NCI-H446 (cell line): ENCODE data around the gene KCTD19.
"Not testable (repeated sequence)": the region's sequence is repeated elsewhere in the genome, so short reads cannot be mapped to it uniquely, and the experiment has no call there.

Experiments used
- DNase-seq, 2 experiments: peaks; one replicate each; lab custom pipeline; 2025; lab: John Stamatoyannopoulos, UW

The KCTD19 gene

GRCh38 chr16:67326472-67327309, at the start of gene KCTD19, which contains the start of gene LRRC36:
TSS of gene KCTD19 (minus strand) at chr16:67326741. CDS start at chr16:67326707, 34 bp downstream.
TSS of gene LRRC36 (plus strand) at chr16:67326815. CDS start at chr16:67326863, 48 bp downstream.
- peak in 1 of 2 experiments; percentile 34 for DNase-seq

GRCh38 chr16:67376012-67376411, 49.5 kb upstream of the KCTD19 start:
- not testable (repeated sequence) for DNase-seq

DNA sequence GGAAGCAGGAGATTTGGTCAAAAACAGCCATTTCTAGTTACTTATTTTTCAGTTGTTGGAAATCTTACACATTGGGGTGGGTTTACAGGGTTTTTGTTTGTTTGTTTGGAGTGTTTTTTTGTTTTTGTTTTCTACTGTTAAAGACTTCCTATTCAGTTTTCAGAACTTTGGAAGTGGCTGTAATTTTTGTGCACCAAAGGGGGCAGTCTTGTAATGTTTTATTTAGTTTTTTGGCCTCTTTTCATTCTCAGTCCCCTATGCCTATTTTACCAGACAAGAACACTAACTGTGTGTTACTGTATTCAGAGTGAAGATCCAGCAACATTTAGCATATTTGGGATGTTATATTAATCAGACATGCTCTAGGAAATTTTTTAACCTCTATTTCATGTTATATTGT, 46.1 kb upstream of the KCTD19 start:
- peak in 1 of 2 experiments; percentile 21 for DNase-seq

- no peak for DNase-seq
Observed at GRCh38 chr16:67370661-67371060, 44.1 kb upstream of the KCTD19 start.

GRCh38 chr16:67364600-67365235, 38.2 kb upstream of the KCTD19 start:
- DNase-seq = no peak

- DNase-seq = no peak
Observed at GRCh38 chr16:67361038-67361437, 34.5 kb upstream of the KCTD19 start.

DNA sequence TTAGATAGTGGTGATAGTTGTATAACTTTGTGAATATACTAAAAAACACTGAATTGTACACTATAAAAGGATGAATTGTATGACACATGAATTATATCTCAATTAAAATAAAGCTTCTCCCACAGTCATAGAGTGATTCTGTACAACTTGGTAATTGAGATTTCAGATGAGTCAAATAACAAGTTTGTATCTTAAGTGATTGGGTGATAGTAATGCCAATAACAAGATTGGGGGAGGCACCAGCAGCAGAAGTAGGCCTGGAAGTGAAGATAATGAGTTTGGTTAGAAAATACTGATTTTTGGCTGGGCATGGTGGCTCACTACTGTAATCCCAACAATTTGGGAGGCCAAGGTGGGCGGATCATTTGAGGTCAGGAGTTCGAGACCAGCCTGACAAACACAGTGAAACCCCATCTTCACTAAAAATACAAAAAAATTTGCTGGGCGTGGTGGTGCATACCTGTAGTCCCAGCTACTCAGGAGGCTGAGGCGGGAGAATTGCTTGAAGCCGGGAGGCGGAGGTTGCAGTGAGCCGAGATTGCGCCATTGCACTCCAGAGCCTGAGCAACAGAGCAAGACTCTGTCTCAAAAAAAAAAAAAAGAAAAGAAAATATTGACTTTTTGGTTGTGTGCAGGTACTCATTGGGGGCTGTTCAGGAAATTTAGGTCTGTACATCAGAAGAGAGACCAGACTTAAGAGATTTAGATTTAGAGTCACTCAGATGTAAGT, 33.2 kb upstream of the KCTD19 start:
- not testable (repeated sequence) for DNase-seq

- no peak for DNase-seq
Observed at GRCh38 chr16:67357561-67357960, 31.0 kb upstream of the KCTD19 start.

- no peak for DNase-seq
Observed at GRCh38 chr16:67356396-67356795, 29.9 kb upstream of the KCTD19 start.

DNA sequence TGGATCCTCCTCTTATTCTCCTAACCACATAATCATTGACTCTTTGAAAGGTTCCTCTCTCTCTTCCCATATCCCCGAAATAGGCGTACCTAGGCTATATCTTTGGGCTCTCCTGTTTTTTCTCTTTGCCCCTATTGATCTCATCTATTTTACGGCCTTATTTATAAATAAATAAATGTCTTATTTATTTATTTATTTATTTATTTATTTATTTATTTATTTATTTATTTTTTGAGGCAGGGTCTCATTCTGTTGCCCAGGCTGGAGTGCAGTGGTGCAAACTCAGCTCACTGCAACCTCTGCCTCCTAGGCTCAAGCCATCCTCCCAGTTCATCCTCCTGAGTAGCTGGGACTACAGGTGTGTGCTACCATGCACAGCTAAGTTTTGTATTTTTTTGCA, 25.9 kb upstream of the KCTD19 start:
- not testable (repeated sequence) for DNase-seq

DNA sequence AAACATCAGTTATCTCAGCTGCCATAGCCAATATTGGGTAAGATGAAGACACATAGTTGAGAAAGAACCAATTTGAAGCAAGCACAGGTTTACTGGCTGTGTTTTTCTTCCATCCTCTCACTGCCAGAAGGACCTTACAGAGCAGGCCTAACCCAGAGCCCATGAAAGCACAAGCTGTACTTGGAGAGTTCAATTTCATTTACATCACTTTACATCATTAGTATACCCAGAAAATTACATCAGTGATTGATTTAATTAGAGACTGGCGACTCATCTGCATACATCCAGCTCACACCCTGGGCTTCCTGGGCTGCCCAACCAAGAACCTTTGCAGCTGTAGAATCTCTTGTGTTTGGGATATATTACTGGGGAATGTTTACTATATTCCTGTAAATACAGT, 23.8 kb upstream of the KCTD19 start:
- no peak for DNase-seq

GRCh38 chr16:67349172-67349571, 22.6 kb upstream of the KCTD19 start:
- peak in 1 of 2 experiments; percentile 8 for DNase-seq

- no peak for DNase-seq
Observed at GRCh38 chr16:67346341-67346740, 19.8 kb upstream of the KCTD19 start.

DNA sequence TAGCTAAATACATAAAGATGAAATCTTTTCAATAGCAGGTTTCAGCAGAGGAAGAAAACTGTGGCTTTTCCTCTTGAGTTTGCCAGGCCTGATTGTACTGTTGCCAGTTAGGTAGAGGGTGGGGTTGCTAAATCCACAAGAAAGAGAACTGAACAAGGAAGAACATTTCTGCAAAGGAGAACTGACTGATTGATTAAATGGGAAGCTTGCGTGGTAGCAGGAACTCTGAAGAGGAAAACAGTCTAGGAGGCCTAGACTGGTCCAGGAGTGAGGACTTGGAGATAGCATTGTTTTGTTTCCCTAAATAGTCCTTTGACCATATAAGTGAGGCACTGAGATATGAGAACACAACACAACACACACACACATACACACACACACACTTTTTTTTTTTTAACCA, 18.9 kb upstream of the KCTD19 start:
- DNase-seq = no peak

GRCh38 chr16:67342616-67343015, 16.1 kb upstream of the KCTD19 start:
- no peak for DNase-seq

DNA sequence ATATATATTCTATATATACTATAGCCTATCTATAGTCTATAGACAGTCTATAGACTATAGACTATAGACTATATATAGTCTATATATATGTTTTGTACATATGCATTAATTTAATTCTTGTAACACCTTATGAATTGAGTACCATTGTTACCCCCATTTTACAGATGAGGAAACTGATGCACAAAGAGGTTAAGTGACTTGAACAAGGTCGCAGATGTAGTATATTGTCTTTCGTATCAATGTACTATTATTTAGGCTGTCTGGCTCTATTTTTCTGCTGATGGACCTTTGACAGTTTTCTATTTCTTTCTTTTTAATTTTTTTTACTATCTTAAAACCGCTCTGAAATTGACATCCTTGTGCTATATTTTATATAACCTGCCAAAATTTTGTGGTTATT, 14.7 kb upstream of the KCTD19 start:
- no peak for DNase-seq

DNA sequence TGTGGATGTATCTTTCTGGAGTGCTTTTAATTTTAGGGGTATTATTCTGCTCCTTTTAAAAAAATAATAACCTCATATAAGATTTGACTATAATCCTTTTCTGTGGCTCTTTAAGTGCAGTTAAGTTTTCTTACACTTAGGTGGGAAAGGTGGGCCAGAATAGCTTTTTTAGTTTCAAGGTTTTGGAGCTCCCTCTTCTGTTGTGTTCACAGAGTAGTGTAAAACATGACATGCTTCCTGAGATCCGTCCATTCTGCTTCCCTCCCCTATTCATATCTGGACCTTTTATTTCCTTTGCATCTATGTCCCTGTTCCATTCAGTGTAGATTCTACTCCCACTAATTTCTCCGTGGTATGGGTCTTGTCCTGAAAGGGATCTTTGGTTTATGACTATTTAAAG, 12.9 kb upstream of the KCTD19 start:
- DNase-seq = no peak

DNA sequence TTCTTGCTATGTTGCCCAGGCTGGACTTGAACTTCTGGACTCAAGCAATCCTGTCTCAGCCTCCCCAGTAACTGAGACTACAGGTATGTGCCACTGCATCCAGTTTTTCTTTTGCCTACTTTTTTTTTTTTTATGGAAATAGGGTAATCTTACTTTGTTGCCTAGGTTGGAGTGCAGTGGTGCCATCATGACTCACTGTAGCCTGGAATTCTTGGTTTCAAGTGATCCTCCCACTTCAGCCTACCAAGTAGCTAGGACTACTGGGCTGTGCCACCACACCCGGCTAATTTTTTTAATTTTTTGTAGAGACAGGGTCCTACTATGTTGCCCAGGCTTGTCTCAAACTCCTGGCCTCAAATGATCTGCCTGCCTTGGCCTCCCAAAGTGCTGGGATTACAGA, 10.1 kb upstream of the KCTD19 start:
- DNase-seq = no peak

DNA sequence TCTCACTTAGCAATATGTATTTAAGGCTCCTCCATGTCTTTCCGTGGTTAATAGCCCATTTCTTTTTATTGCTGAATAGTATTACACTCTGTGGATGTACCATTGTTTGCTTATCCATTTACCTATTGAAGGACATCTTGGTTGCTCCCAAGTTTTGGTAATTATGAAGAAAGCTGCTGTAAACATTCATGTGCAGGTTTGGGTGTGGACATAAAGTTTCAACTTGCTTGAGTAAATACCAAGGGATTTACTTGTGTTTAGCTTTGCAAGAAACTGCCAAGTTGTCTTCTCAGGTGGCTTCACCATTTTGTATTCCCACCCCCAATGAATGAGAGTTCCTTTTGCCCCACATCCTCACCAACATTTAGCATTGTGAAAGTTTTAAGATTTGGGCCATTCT, 9.6 kb upstream of the KCTD19 start:
- DNase-seq = no peak

GRCh38 chr16:67333315-67333714, 6.8 kb upstream of the KCTD19 start:
- DNase-seq = no peak

- no peak for DNase-seq
Observed at GRCh38 chr16:67329901-67330300, 3.4 kb upstream of the KCTD19 start.

DNA sequence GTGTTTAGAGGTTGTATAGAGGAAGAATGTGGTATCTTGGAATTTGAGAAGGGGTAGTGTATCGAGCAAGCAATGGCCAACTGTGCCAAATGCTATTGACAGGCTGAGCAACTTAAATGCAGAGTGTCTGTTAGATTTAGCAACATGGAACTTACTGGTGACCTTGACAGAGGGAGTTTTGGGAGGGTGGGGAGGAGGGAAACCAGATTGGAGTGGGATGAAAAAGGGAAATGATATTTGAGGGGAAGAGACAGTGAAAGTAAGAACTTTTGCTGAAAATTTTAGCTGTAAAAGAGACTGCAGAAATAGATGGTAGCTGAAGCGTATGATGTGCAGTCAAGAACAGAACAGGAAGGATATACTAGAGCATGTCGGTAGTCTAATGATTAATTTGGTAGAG, 1.2 kb upstream of the KCTD19 start:
- no peak for DNase-seq

GRCh38 chr16:67326115-67326471, 448 bp downstream of the KCTD19 start:
- DNase-seq = no peak
